K562 (cell line): Measurements from ENCODE around the gene KRTCAP2. TPM values are rescaled to one million over a fixed set of nuclear protein-coding genes. Genes with fewer than 3 reads are reported as not detected.

Source experiments
- FOXP1 ChIP-seq: sonication (generic); formaldehyde crosslinking; IDR thresholded peaks from 2 replicates; pipeline ENCODE4 v1.8.0; 2022; ENCODE audit warnings: mild to moderate bottlenecking, missing genetic modification reagents
- KDM1A ChIP-seq, 2 experiments: fragments of 450-650 bp; IDR thresholded peaks; 2 replicates each; pipeline ENCODE4 v1.6.1; 2016; ENCODE audit warnings: mild to moderate bottlenecking in 2 of 2
- MAFK ChIP-seq: IDR thresholded peaks from 2 replicates; pipeline ENCODE4 v1.6.1; 2011; ENCODE audit warnings: low read length, improper control_type of control experiment
- NFIC ChIP-seq: fragments of 450-650 bp; IDR thresholded peaks from 2 replicates; pipeline ENCODE4 v1.6.1; 2017; ENCODE audit warnings: mild to moderate bottlenecking, inconsistent platforms
- ZNF134 ChIP-seq: fragments of 250-450 bp; sonication (Bioruptor Pico); conservative IDR thresholded peaks from 2 replicates; pipeline ENCODE4 v1.4.0; 2020
- ZNF740 ChIP-seq, 3 experiments: fragments of 200-800 bp in 1 of 3; sonication (Bioruptor generic) in 1 of 3; sonication (generic) in 1 of 3; formaldehyde crosslinking in 1 of 3; IDR thresholded peaks; 2 replicates each; pipeline versions ENCODE4 v1.6.1 to v1.8.0; 2016 to 2022; ENCODE audit warnings: mild to moderate bottlenecking in 2 of 3, missing compliant biosample characterization in 2 of 3, missing genetic modification characterization in 2 of 3, missing genetic modification reagents in 1 of 3
- polyA plus RNA-seq, 8 experiments: library from polyadenylated mRNA; depleted of rRNA in 4 of 8; stranded (reverse) in 5 of 8; unstranded in 3 of 8; fragments of >200 nt; fragmentation: Nextera tagmentation in 2 of 8; fragmentation: Illumina TruSeq in 1 of 8; extraction: Ambion mirVana in 2 of 8; extraction: Trizol in 1 of 8; gene quantifications; 2 replicates each; pipeline versions ENCODE4 v1.2.1 to v1.2.3, GENCODE V29; 2011 to 2014; ENCODE audit warnings: inconsistent platforms in 1 of 8, missing spikeins in 1 of 8
- total RNA-seq, 7 experiments: library from RNA; depleted of rRNA in 6 of 7; stranded (reverse); fragments of >200 nt in 6 of 7; fragmentation: Illumina TruSeq in 2 of 7; extraction: Trizol in 2 of 7; gene quantifications; 2 replicates each; pipeline versions ENCODE4 v1.2.1 to v1.2.3, GENCODE V29; 2011 to 2021; ENCODE audit warnings: low replicate concordance in 1 of 7
- TF ChIP-seq, protein P1 (sequence below), 2 experiments: IDR thresholded peaks in 1 of 2; conservative IDR thresholded peaks in 1 of 2; 2 replicates each; pipeline ENCODE4 v1.6.1; 2016; ENCODE audit warnings: low read depth in 2 of 2, mild to moderate bottlenecking in 1 of 2, missing compliant biosample characterization in 1 of 2, missing genetic modification characterization in 1 of 2, moderate library complexity in 1 of 2

KRTCAP2 gene
- total and polyA plus RNA-seq, 9 of the 15 experiments (the other 6 are each of a cell fraction or from before 2014, with no cell fraction given): 126 to 436 (median 244) TPM

DNA sequence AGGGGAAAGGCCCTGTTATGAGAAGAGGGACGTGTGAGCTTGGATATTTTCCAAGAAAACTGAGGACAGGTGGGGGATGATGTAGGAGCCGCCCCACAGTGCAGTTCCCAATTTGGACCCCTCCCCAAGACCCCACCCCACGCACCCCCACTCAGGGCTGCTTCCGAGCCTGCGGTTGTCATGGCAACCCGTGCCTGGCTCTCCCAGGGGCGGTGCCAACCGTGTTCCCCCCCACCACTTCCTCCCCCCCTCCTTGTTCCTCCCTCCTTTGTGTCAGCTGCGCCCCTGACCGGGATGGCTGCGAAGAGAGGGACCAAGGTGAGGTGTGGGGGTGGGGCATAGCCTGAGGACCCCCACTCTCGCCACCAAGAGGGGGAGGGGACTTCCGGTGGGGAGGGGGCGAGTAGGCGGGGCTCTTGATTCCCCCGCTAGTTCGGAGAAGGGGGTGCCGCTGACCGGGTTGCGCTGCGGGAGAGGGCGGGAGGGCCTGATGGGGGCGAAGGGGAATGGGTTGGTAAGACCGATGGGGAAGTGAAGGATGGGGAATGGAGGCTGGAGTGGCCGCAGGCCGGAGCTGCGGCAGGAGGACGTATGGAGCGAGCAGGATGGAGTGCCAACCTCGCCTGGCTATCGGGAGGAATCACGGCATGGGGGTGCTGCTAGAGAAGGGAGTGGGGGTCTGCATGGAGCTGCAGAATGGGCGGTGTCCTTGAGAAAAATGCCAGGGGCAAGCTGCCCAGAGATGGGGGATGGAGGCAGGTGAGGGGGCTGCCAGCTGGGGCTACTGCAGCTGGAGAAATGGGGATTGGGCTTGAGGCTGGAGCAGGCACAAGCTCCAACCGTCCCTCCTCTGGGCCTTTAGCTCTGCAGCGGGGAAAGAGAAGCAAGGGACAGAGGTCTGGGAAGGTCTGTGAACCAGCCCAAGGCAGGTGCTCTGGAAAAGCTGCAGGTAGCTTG is 1.5 kb upstream of the KRTCAP2 start (continued):
- TF ChIP-seq ZNF740 (CRISPR knock-in tag; IDR thresholded peaks at IDR 0.05): peak; percentile 64; the same call in 1 of the 2 replicates
- no peak for TF ChIP-seq ZNF740 (tag; IDR thresholded peaks at IDR 0.05)
- no peak for TF ChIP-seq FOXP1 (CRISPR knock-in tag)
- TF ChIP-seq, protein P1, sequence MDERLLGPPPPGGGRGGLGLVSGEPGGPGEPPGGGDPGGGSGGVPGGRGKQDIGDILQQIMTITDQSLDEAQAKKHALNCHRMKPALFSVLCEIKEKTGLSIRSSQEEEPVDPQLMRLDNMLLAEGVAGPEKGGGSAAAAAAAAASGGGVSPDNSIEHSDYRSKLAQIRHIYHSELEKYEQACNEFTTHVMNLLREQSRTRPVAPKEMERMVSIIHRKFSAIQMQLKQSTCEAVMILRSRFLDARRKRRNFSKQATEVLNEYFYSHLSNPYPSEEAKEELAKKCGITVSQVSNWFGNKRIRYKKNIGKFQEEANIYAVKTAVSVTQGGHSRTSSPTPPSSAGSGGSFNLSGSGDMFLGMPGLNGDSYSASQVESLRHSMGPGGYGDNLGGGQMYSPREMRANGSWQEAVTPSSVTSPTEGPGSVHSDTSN (CRISPR knock-in tag; IDR thresholded peaks at IDR 0.05; ENCODE audit: low read depth): no peak
- TF ChIP-seq, protein P1 (tag; conservative IDR thresholded peaks at IDR 0.05; ENCODE audit: low read depth): no peak
- TF ChIP-seq KDM1A (IDR thresholded peaks at IDR 0.05): 0 out of 4 replicates have a peak, but pooled peaks of 1 of the 2 experiments have one; percentile 8
- no peak for TF ChIP-seq ZNF134
- TF ChIP-seq MAFK: no peak
- TF ChIP-seq NFIC: 0 out of 2 replicates have a peak, but pooled peaks have one; percentile 49
